HepG2 (cell line): ENCODE data around the gene ABHD6. TPM values are rescaled to one million over a fixed set of nuclear protein-coding genes. Genes with fewer than 3 reads are reported as not detected.

Experiments
- ATAC-seq: fragments of 200-7000 bp; cut with Tn5 transposase; 3 replicates; pipeline ENCODE4 v1.9.1; 2020; ENCODE audit warnings: mild to moderate bottlenecking, moderate library complexity
- BruUV-seq: library from RNA; stranded (reverse); fragments of 400-500 nt; replicated peaks from 2 replicates; lab custom pipeline; 2021; lab: Mats Ljungman, UMichigan
- CTCF ChIA-PET: fragments of 300-600 bp; formaldehyde crosslinking; extraction: SDS; loops from one replicate; lab custom pipeline; 2021; ENCODE audit warnings: low total read pairs, inconsistent platforms, low intra/inter-chr PET ratio; lab: Yijun Ruan, JAX
- POLR2A ChIA-PET: fragments of 350-600 bp; sonication (Branson Sonifier 250); formaldehyde crosslinking; loops from one replicate; lab custom pipeline; 2020; ENCODE audit warnings: antibody characterized with exemption, inconsistent platforms; lab: Yijun Ruan, JAX
- DNase-seq: peaks from one replicate; pipeline ENCODE4 v3.0.0-alpha.2; 2015; ENCODE audit warnings: low spot score
- FAIRE-seq: peaks from 3 replicates; lab custom pipeline; 2011; peaks lifted over from hg19 to GRCh38; lab: Jason Lieb, UNC
- H2AFZ ChIP-seq: one replicate; pipeline ENCODE4 v1.6.1; 2011; ENCODE audit warnings: low read length, inconsistent platforms
- H3K27ac ChIP-seq: fragments of 300-600 bp; 3 replicates; pipeline ENCODE4 v1.8.0; 2011; ENCODE audit warnings: mixed run types, mild to moderate bottlenecking, mixed read lengths, low read length, inconsistent platforms; ENCODE audit not compliant: insufficient read depth; ENCODE audit errors: extremely low read length
- H3K27me3 ChIP-seq, 2 experiments: fragments of 200-600 bp in 1 of 2; 2 replicates in 1 of 2; 3 replicates in 1 of 2; pipeline versions ENCODE4 v1.6.0 to v1.8.0; 2011; ENCODE audit warnings: low read length in 2 of 2, mild to moderate bottlenecking in 2 of 2, moderate library complexity in 2 of 2, inconsistent platforms in 1 of 2; ENCODE audit not compliant: insufficient read depth in 2 of 2, control insufficient read depth in 1 of 2
- H3K36me3 ChIP-seq, 2 experiments: fragments of 200-600 bp in 1 of 2; replicated peaks in 1 of 2; 2 replicates in 1 of 2; 3 replicates in 1 of 2; pipeline versions ENCODE4 v1.5.1 to v1.8.0; 2011; ENCODE audit warnings: low read length in 2 of 2, inconsistent platforms in 1 of 2; ENCODE audit not compliant: insufficient read depth in 2 of 2, control insufficient read depth in 1 of 2
- H3K4me1 ChIP-seq: 2 replicates; pipeline ENCODE4 v1.5.1; 2012; ENCODE audit warnings: low read length, inconsistent platforms; ENCODE audit not compliant: insufficient read depth
- H3K4me2 ChIP-seq: 2 replicates; pipeline ENCODE4 v1.6.0; 2011; ENCODE audit warnings: low read depth, low read length, inconsistent platforms
- H3K4me3 ChIP-seq, 3 experiments: fragments of 200-600 bp in 1 of 3; sonication (generic), shearing (Covaris generic) in 1 of 3; replicated peaks in 1 of 3; 2 replicates each; pipeline ENCODE4 v1.5.1; 2011 to 2016; ENCODE audit warnings: low read length in 3 of 3, inconsistent platforms in 2 of 3, low read depth in 2 of 3, mild to moderate bottlenecking in 2 of 3, control low read depth in 1 of 3, mixed read lengths in 1 of 3; ENCODE audit not compliant: insufficient read depth in 1 of 3
- H3K79me2 ChIP-seq: one replicate; pipeline ENCODE4 v1.6.1; 2011; ENCODE audit warnings: low read length, inconsistent platforms; ENCODE audit not compliant: insufficient read depth
- H3K9ac ChIP-seq: 2 replicates; pipeline ENCODE4 v1.6.0; 2011; ENCODE audit warnings: mild to moderate bottlenecking, low read depth, low read length, inconsistent platforms; ENCODE audit not compliant: insufficient read depth
- H3K9me3 ChIP-seq: 2 replicates; pipeline ENCODE4 v1.5.1; 2012; ENCODE audit warnings: mild to moderate bottlenecking, low read length
- H4K20me1 ChIP-seq: 2 replicates; pipeline ENCODE4 v1.6.0; 2011; ENCODE audit warnings: inconsistent platforms, mild to moderate bottlenecking, low read length, moderate library complexity; ENCODE audit not compliant: insufficient read depth
- FOSL2 ChIP-seq: sonication (generic); formaldehyde crosslinking; IDR thresholded peaks from 2 replicates; pipeline ENCODE4 v1.4.0; 2020; ENCODE audit warnings: missing genetic modification reagents
- GATAD2A ChIP-seq: IDR thresholded peaks from 2 replicates; pipeline ENCODE4 v1.6.1; 2016
- MIXL1 ChIP-seq: IDR thresholded peaks from 2 replicates; pipeline ENCODE4 v1.6.1; 2016
- NFYC ChIP-seq: IDR thresholded peaks from 2 replicates; pipeline ENCODE4 v1.6.1; 2016; ENCODE audit warnings: missing genetic modification reagents, missing compliant biosample characterization
- NR2F2 ChIP-seq: IDR thresholded peaks from 2 replicates; pipeline ENCODE4 v1.6.1; 2012; ENCODE audit warnings: low read depth, inconsistent platforms, borderline replicate concordance
- POLR2AphosphoS2 ChIP-seq: IDR thresholded peaks from 2 replicates; pipeline ENCODE4 v1.6.1; 2011; ENCODE audit warnings: low read depth, low read length, improper control_type of control experiment
- RFX5 ChIP-seq: IDR thresholded peaks from 2 replicates; pipeline ENCODE4 v1.6.1; 2011; ENCODE audit warnings: low read depth, low read length, improper control_type of control experiment
- RFXANK ChIP-seq: IDR thresholded peaks from 2 replicates; pipeline ENCODE4 v1.6.1; 2016
- RORA ChIP-seq: sonication (generic); formaldehyde crosslinking; IDR thresholded peaks from 2 replicates; pipeline ENCODE4 v1.5.0; 2020; ENCODE audit warnings: mild to moderate bottlenecking, missing genetic modification reagents, moderate library complexity
- RXRB ChIP-seq: IDR thresholded peaks from 2 replicates; pipeline ENCODE4 v1.6.1; 2016; ENCODE audit warnings: borderline replicate concordance, missing genetic modification reagents, missing compliant biosample characterization
- SNAPC2 ChIP-seq: sonication (generic); formaldehyde crosslinking; IDR thresholded peaks from 2 replicates; pipeline ENCODE4 v1.8.1; 2022; ENCODE audit warnings: mild to moderate bottlenecking, missing genetic modification reagents
- TCF12 ChIP-seq, 2 experiments: fragments of 450-650 bp in 1 of 2; sonication (generic) in 1 of 2; formaldehyde crosslinking in 1 of 2; IDR thresholded peaks; 2 replicates each; pipeline versions ENCODE4 v1.6.1 to v1.8.0; 2017 to 2022; ENCODE audit warnings: antibody characterized with exemption in 1 of 2, mild to moderate bottlenecking in 1 of 2, missing genetic modification reagents in 1 of 2, moderate library complexity in 1 of 2
- TCF7 ChIP-seq: sonication (generic); IDR thresholded peaks from 2 replicates; pipeline ENCODE4 v1.6.1; 2016; ENCODE audit warnings: antibody characterized with exemption, low read depth
- U2AF1 ChIP-seq: fragments of 200-400 bp; formaldehyde crosslinking; optimal IDR thresholded peaks from 2 replicates; pipeline ENCODE3; 2017; ENCODE audit warnings: mild to moderate bottlenecking, low read depth, low read length
- U2AF2 ChIP-seq: fragments of 200-400 bp; formaldehyde crosslinking; IDR thresholded peaks from 2 replicates; pipeline ENCODE4 v1.6.1; 2017; ENCODE audit warnings: low read depth, mild to moderate bottlenecking, low read length
- ZBTB7B ChIP-seq: sonication (generic); formaldehyde crosslinking; IDR thresholded peaks from 2 replicates; pipeline ENCODE4 v1.4.0; 2020; ENCODE audit warnings: missing genetic modification reagents
- ZFP82 ChIP-seq: sonication (generic); formaldehyde crosslinking; IDR thresholded peaks from 2 replicates; pipeline ENCODE4 v1.5.1; 2020; ENCODE audit warnings: mild to moderate bottlenecking, missing genetic modification reagents, borderline replicate concordance
- ZNF205 ChIP-seq: IDR thresholded peaks from 2 replicates; pipeline ENCODE4 v1.6.1; 2018; ENCODE audit warnings: missing biosample characterization, missing genetic modification reagents
- ZNF383 ChIP-seq: sonication (generic); formaldehyde crosslinking; IDR thresholded peaks from 2 replicates; pipeline ENCODE4 v1.4.0; 2020; ENCODE audit warnings: missing genetic modification reagents, mild to moderate bottlenecking, borderline replicate concordance
- ZNF430 ChIP-seq: sonication (generic); formaldehyde crosslinking; IDR thresholded peaks from 2 replicates; pipeline ENCODE4 v1.9.0; 2021; ENCODE audit warnings: mild to moderate bottlenecking, missing genetic modification reagents
- ZNF44 ChIP-seq: sonication (generic); formaldehyde crosslinking; IDR thresholded peaks from 2 replicates; pipeline ENCODE4 v1.5.1; 2020; ENCODE audit warnings: mild to moderate bottlenecking, missing genetic modification reagents
- ZNF709 ChIP-seq: sonication (generic); formaldehyde crosslinking; IDR thresholded peaks from 2 replicates; pipeline ENCODE4 v1.5.0; 2020; ENCODE audit warnings: mild to moderate bottlenecking, missing genetic modification reagents
- ZSCAN12 ChIP-seq: sonication (generic); formaldehyde crosslinking; IDR thresholded peaks from 2 replicates; pipeline ENCODE4 v1.9.0; 2021; ENCODE audit warnings: mild to moderate bottlenecking, missing genetic modification reagents
- WGBS: methylation state at CpG from one replicate; pipeline ENCODE4 v1.1.6; 2017; ENCODE audit warnings: low lambda C conversion rate; 5-methylcytosine and 5-hydroxymethylcytosine counted together
- in situ Hi-C: cut with HindIII; loops from 2 replicates; pipeline ENCODE4 v1.10.0; 2017; ENCODE audit warnings: low pct_unique_long_range_greater_than_20kb; ENCODE audit not compliant: extremely low pct_ligation_motif_present
- intact Hi-C: fragments of 100-400 bp; cut with micrococcal nuclease; formaldehyde crosslinking; loops from one replicate; pipeline ENCODE4 v1.10.0; 2022; ENCODE audit not compliant: unreplicated experiment
- polyA plus RNA-seq, 8 experiments: library from polyadenylated mRNA; depleted of rRNA in 3 of 8; stranded (reverse) in 7 of 8; unstranded in 1 of 8; fragments of >200 nt; fragmentation: Illumina TruSeq in 4 of 8; extraction: Trizol in 4 of 8; gene quantifications; 2 replicates each; pipeline versions ENCODE4 v1.2.1 to v1.2.3, GENCODE V29; 2011 to 2016; ENCODE audit warnings: low read depth in 4 of 8, missing spikeins in 1 of 8, mixed read lengths in 1 of 8; ENCODE audit not compliant: insufficient read depth in 1 of 8
- total RNA-seq, 5 experiments: library from RNA; depleted of rRNA; stranded (reverse); fragments of >200 nt; fragmentation: Illumina TruSeq; extraction: Trizol; gene quantifications; 2 replicates each; pipeline ENCODE4 v1.2.3, GENCODE V29; 2016; ENCODE audit warnings: low read depth in 1 of 5
- TF ChIP-seq, protein P1 (sequence below): sonication (generic); formaldehyde crosslinking; IDR thresholded peaks from 2 replicates; pipeline ENCODE4 v1.8.0; 2022; ENCODE audit warnings: mild to moderate bottlenecking, missing genetic modification reagents; ENCODE audit not compliant: insufficient replicate concordance
- TF ChIP-seq, protein P2 (sequence below): sonication (generic); formaldehyde crosslinking; IDR thresholded peaks from 2 replicates; pipeline ENCODE4 v1.8.1; 2023; ENCODE audit warnings: mild to moderate bottlenecking, missing genetic modification reagents, borderline replicate concordance
- TF ChIP-seq, protein P3 (sequence below): IDR thresholded peaks from 2 replicates; pipeline ENCODE4 v1.6.1; 2016; ENCODE audit warnings: missing genetic modification reagents, missing compliant biosample characterization

ABHD6 gene
- total and polyA plus RNA-seq, 2 of the 13 experiments (the other 11 are each of a cell fraction or from before 2014, with no cell fraction given): 9.0 to 17.2 TPM

DNA sequence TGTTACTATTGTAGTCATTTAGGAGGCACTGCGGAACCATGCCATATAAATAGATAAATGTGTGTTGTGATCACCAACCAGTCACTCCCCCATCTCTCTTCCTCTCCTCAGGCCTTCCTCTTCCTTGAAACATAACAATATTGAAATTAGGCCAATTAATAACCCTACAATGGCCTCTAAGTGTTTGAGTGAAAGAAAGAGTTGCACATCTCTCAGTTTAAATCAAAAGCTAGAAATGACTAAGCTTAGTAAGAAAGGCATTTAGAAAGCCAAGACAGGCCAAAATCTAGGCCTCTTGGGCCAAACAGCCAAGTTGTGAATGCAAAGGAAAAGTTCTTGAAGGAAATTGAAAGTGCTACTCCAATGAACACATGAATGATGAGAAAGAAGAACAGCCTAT is 18.7 kb upstream of the ABHD6 start:
- peaks cover 73% of the 10 kb centered on the region for H3K4me1 ChIP-seq

DNA sequence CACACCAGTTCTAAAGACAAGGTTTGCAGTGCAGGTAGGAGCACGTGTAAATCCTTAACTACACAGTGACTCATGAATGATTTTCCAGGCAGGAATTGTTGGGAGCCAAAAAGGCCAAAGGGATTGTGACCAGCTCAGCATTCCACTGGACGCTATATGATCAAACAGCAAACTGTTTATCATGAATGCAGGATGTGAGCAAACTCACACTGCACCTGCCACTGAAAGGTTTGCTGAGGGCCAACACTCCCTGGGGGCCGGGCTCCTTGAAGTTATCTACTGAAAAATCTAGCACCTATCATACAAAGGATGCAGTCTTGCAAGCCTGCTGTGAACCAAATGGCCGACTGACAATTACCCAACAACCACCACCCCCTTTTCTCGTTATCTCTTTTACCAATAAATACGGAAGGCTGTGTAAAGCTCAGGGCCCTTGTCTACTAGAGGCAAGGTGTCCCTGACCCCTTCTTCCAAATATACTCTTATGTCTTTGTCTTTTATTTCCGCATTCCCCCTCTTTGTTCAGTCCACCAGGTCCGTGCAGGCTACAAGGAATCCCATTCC is 15.3 kb upstream of the ABHD6 start:
- intact Hi-C loops: loop anchor here (2.0 kb wide), 1 partner anchor 15 kb away; the partner anchor contains the start of gene ABHD6
- Histone ChIP-seq H3K79me2 (no peaks in the 10 kb centered on the region), H2AFZ (no peak overlapping the region), H3K4me3 (peak overlapping the region in 2 of 3 experiments; percentile 19 to 36; a peak in 3 of 6 replicates), H3K9ac (no peak overlapping the region), H3K27me3 (peaks cover 0 to 17% of the 10 kb centered on the region in 2 experiments; a peak in 2 of 5 replicates), H4K20me1 (no peaks in the 10 kb centered on the region), H3K9me3 (no peaks in the 10 kb centered on the region), H3K36me3 (no peaks in the 10 kb centered on the region), H3K4me2 (peak overlapping the region; percentile 75), H3K4me1 (peaks cover 43% of the 10 kb centered on the region), H3K27ac (peak overlapping the region; percentile 32)
- BruUV-seq: no TSS peak
- WGBS: under 1% methylated on average over 8 of the region's 8 CpGs
- ATAC-seq (peak; percentile 67), FAIRE-seq (peak; percentile 61), DNase-seq (peak; percentile 77)
- in situ Hi-C loops: no loop called here
- ChIA-PET POLR2A (interaction anchor here (2.5 kb wide), 1 partner anchor 34 kb away, joined by 5 read pairs; no protein-coding TSS in a partner anchor), CTCF (no interaction called here)
- peak; percentile 11; the same call in 1 of the 2 replicates for TF ChIP-seq GATAD2A (CRISPR knock-in tag)
- no peak for TF ChIP-seq ZNF44
- peak; percentile 80; the same call in 1 of the 2 replicates for TF ChIP-seq ZNF205 (CRISPR knock-in tag)
- peak; percentile 27; the same call in 1 of the 2 replicates for TF ChIP-seq MIXL1 (CRISPR knock-in tag)
- no peak for TF ChIP-seq ZBTB7B
- peak; percentile 85 for TF ChIP-seq FOSL2
- no peak for TF ChIP-seq SNAPC2 (CRISPR knock-in tag)
- TF ChIP-seq NFYC (CRISPR knock-in tag): no peak
- peak; percentile 45; the same call in 1 of the 2 replicates for TF ChIP-seq TCF7
- TF ChIP-seq, protein P1, sequence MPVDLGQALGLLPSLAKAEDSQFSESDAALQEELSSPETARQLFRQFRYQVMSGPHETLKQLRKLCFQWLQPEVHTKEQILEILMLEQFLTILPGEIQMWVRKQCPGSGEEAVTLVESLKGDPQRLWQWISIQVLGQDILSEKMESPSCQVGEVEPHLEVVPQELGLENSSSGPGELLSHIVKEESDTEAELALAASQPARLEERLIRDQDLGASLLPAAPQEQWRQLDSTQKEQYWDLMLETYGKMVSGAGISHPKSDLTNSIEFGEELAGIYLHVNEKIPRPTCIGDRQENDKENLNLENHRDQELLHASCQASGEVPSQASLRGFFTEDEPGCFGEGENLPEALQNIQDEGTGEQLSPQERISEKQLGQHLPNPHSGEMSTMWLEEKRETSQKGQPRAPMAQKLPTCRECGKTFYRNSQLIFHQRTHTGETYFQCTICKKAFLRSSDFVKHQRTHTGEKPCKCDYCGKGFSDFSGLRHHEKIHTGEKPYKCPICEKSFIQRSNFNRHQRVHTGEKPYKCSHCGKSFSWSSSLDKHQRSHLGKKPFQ (CRISPR knock-in tag): peak; percentile 38
- TF ChIP-seq NR2F2: no peak
- TF ChIP-seq, protein P2, sequence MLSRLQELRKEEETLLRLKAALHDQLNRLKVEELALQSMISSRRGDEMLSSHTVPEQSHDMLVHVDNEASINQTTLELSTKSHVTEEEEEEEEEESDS (CRISPR knock-in tag): no peak
- no peak for TF ChIP-seq RXRB (CRISPR knock-in tag)

More for the DNA sequence above, 18.7 kb upstream of the ABHD6 start:
- H3K4me3 ChIP-seq: no peak overlapping the region
- no TSS peak for BruUV-seq
- CTCF ChIA-PET: no interaction called here
- intact Hi-C loops: no loop called here
- H3K36me3 ChIP-seq: no peaks in the 10 kb centered on the region
- H3K27me3 ChIP-seq: no peaks in the 10 kb centered on the region
- no peak for DNase-seq
- H3K4me2 ChIP-seq: no peak overlapping the region
- FAIRE-seq: no peak
- ATAC-seq: no peak
- H3K9me3 ChIP-seq: no peaks in the 10 kb centered on the region
- TF ChIP-seq RORA (CRISPR knock-in tag) (no peak), U2AF1 (no peak), RFXANK (CRISPR knock-in tag) (no peak), ZSCAN12 (no peak), ZNF430 (CRISPR knock-in tag) (no peak), ZNF383 (CRISPR knock-in tag) (no peak), POLR2AphosphoS2 (no peak), TCF12 (IDR thresholded peaks at IDR 0.05) (no peak), TCF12 (CRISPR knock-in tag; IDR thresholded peaks at IDR 0.05) (no peak), ZFP82 (CRISPR knock-in tag) (no peak), ZNF709 (CRISPR knock-in tag) (no peak), U2AF2 (no peak), RFX5 (no peak)
- TF ChIP-seq, protein P3, sequence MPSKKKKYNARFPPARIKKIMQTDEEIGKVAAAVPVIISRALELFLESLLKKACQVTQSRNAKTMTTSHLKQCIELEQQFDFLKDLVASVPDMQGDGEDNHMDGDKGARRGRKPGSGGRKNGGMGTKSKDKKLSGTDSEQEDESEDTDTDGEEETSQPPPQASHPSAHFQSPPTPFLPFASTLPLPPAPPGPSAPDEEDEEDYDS (CRISPR knock-in tag): no peak
- TF ChIP-seq, all 625 proteins: peak for 0
- POLR2A ChIA-PET: interaction anchor here (1.1 kb wide), 1 partner anchor 19 kb away, joined by 3 read pairs; the partner anchor contains the start of gene ABHD6
- Histone ChIP-seq H3K9ac (no peak overlapping the region), H2AFZ (no peak overlapping the region), H4K20me1 (no peaks in the 10 kb centered on the region), H3K79me2 (no peaks in the 10 kb centered on the region), H3K27ac (no peak overlapping the region)
- 97% methylated on average over 1 of the region's 1 CpG for WGBS
- in situ Hi-C loops: loop anchor here (5.0 kb wide), 1 partner anchor 37 kb away; no protein-coding TSS in a partner anchor
